NOMO-1 (cell line): ENCODE results near the gene CPNE8.
A peak's percentile ranks its signal among the peaks of the same experiment; 100 is the strongest.

Source experiments
- DNase-seq, 2 experiments: peaks; one replicate each; lab custom pipeline; 2025; ENCODE audit not compliant: unreplicated experiment in 2 of 2; lab: John Stamatoyannopoulos, UW

Gene CPNE8

DNA sequence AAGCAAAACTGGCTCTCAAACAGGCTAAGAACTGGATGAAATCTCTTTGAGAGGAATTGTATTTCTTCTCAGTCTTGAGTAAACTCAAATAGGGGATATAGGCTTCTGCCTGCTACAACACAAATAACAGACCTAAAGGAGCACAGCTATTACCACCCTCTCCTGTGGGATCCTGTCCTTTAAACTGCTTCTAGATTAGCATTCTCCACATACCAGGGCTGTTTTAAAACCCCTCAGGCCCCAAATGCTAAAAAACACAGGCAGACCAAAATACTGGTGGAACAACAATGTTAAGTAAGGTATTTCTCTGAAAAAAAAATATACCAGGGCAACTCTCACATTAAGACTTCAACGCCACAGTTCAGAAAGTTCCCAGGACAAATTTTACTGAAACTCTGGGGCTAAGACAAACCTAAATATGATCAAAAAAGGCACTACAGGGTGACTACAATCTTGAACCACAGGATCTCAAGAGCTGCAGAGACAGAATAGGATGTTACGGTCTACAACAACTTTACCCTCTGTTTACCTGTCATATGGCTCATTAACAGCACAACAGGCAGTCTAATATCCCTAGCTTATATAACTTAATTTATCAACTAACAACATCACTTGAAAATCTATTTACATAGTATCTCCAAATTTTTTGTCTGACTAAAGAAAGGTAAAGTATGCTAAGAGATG, 7.2 kb downstream of the CPNE8 start:
- DNase-seq, result no peak

DNA sequence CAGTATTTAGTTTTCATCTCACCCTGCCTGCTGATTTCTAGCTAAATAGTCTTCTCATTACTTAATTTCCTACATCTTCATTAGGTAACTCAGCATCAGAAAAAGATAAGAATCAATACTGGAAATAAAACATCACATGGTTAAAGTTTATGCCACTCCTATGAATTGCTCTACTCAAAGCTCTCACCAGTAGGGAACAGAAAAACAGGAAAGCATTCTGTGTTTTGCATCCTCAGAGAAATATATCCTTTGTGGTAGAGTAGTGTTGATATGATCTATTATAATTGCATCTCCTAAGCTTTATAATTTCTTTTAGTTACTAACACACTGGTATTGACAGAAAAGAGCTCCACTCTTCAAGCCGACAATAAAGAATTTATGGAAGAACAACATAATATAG, 9.9 kb downstream of the CPNE8 start:
- DNase-seq, result no peak

DNA sequence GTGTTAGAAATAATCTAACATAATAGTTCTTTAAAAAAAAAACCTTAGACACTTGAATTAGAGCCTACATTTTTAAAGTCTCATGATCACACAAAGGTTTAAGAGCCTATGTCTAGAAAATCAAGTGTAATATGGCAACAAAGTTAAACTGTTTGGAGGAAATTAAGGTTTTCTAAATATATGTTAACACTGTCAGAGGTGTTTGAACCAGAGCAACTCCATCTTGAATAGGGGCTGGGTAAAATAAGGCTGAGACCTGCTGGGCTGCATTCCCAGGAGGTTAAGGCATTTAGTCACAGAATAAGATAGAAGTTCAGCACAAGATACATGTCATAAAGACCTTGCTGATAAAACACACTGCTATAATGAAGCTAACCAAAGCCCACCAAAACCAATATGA, 12.4 kb downstream of the CPNE8 start:
- no peak for DNase-seq

DNA sequence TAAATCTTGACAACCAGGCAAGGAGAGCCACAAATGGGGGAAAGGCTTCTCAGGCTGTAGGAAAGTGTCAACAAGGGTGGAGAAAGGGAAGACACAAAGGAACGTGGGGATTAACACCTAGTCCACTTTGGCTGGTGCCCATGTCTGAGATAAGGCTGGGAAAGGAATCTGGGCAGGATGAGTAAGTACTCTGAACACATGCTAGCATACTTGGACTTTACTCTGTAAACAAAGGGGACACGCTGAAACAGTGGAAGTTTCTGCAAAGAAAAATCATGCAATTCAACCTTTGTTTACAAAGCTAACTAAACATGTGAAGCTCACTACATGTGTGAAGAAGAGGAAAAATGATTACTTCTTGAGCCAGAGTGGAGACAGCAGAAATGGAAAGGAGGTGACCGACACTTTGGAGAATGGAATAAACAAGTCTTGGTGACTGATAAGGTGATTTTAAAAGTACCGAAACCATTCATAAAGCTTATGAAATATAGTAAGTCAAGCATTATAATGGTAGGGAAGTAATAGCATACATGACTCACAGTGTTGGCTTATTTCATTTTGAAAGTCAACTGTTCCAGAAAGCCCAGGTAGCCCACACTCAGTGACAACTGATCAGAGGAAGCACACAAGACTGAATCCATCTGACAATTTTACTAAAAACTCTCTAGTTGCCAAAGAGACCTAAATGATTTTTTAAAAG, 13.2 kb downstream of the CPNE8 start:
- DNase-seq, result peak in 1 of 2 experiments; percentile 67

DNA sequence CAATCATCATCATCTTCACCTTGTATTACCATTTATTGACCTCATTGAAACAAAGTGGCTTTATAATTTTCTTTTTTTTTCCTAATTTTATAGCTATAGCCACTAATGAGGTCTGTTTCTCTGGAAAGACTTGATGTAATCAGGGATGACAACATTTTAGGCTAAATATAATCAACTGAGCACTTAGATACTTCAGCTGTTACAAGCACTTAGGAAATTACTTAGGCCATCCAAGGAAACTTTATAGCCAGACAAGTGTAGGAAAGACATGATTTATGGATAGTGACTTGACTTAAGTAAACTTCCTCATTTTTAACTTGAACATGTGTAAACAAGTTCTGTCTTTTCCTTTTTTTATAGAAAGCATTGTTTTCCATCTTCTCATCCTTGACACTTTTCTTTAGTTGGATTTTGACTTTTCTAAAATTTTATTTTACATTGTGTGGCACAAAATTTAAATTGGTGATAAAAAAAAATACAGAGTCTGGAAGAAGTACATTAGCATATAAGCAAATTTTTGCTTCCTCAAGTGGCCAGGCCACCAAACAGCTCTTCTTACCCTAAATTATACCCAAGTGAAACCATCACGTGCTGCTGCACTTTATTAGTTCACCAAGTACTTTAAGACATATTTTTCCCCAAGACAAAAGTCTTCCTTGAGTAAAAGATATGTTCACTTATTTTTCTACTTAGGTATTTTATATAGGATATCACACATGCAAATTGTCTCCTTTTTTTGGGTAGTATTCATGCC, 15.1 kb downstream of the CPNE8 start:
- peak; percentile 72 to 82 for DNase-seq

DNA sequence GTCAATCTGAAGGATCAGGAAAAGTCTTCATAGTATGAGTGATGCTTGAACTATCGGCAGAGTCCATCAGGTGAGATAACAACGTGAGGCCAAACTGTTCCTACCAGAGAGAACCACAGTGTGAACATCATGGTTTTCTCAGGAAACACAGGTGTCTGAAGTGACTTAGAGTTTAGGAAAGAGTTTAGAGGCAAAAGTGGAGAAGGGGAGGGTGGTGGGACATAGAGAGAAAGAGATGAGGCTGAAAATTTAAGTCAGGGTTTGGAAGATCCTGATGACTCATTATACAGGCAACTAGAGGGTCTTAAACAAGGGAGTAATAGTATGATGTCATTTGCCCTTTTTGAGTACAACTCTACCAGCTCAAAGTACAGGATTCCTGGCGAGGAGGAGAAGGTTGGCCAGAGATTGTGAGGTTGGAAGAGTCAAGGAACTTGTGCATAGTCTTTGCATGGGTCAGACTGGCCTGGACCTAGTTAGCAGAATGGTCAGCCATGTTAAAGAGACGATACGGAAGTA, 16.0 kb downstream of the CPNE8 start:
- DNase-seq, result no peak

DNA sequence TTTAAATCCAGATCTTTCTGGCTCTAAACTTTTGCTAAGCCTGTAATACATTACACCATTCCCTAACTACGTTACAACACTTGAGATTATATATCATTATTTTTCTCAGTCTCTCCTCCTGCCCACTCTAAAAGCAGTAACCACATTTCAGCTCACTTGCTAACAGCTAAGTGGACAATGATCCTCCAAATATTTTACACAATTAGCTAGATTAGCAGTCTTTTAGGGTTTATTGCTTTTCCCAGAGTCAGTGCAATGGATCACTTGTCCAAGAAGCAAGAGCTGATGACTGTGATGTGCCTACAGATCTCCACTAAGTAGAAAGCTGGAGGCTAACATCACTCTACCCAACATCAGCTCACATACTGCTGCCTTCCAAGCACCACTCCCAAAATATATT, 17.6 kb downstream of the CPNE8 start:
- no peak for DNase-seq

DNA sequence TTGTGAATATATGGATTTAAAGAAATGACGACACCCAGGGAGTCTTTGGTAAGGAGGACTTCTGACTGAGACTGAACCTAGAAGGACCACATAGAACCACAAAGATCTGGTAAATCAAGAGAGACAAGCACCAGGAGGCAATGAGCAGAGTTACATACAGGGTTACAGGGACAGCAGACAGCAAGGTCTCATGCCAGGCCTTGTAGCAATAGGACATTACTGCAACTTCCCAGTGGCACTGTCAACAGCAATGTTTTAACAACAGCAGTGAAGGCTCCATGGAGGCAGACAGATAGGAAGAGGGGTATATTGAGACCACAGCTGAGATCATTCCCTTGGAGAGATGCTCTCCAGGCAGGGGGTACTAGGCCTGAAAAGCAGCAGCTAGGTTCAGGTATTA, 18.5 kb downstream of the CPNE8 start:
- DNase-seq, result no peak

DNA sequence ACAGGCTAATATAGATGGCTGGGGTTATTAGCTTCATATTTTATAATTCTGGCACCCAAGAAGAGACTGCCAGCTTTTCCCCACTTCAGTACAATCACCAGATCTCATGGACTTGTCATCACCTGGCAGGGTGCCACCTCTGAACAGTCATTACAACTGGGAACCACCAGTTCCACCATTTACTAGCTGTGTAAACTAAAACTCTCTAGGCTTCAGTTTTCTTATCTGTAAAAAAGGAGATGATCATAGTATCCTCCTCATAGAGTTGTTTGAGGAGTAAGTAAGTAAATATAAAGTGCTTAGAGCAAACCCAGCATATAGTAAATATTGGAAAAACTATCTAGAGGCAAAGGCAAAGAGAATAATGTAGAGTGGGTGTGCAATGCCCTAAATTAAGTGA, 19.3 kb downstream of the CPNE8 start:
- no peak for DNase-seq

DNA sequence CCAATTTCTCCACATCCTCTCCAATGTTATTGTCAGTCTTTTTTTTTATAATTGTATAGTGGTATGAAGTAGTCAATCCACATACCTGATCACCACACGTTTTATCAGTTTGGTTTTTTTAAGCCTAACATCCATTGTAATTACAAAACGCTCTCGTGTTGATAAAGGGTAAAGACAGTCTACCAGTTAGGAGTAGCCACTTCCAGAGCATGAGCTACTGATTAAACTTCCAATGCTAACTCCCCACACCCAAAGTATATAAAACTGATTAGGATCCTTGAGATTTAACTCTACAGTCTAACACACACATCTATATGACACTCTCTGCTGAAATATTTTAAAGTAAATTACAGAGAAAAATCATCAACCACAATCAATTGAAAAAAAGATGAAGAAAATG, 20.7 kb downstream of the CPNE8 start:
- no peak for DNase-seq

DNA sequence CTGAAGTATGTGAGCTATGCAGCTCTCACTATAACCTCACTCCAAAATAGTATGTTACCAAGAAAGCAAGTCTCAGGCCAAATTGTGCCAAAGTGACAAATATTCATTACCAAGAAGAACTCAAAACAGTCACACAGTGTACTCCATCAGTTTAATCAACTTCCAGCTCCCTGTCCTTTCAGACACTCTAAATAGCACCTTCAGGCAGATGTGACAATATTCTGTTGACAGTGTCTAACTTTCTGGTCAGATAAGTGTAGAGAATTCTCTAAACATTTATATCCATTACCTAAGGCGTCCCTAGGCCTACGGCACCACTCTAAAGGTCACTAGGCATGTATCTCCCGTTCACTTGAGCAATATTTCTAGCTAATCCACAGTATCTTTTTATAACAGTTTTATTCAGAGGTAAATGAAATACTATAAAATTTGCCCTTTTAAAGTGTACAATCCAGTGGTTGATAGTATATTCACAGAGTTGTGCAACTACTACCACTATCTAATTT, 21.7 kb downstream of the CPNE8 start:
- DNase-seq, result no peak

DNA sequence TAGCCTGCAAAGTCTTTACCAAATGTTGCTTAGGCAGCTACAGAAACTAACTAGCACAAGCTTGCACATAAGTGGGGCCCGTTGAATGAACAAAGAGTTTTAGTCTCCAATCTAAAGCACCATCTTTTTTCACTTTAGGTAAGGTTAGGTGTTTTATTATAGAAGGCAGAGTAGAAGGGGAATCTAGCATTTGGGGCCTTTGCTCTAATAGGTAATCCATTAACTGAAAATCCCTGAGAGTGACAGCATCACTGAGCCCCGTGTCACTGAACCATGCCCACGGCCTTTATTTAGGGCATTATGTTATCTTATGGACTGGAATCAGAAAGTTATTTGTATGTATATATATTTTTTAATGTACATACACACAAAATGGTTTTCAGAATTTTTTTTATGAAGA, 25.1 kb downstream of the CPNE8 start:
- DNase-seq, result no peak

DNA sequence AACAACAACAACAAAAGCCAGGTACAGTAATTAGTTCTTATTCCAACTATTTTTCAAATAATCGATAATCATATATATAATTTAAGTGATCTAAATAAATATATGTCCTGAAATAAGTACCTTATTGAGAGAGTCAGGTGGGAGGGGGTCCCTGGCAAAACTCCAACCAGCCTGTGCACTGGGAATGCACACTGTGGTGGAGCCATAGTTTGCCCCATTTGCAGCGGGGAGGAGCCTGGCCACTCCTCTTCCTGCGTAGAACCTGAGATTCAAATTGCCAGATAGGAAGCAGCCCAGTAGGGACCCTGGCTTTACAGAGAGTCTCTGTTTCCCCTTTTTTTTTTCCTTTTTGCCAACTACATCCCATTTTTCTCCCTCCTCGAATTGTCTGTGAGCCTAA, 26.4 kb downstream of the CPNE8 start:
- DNase-seq, result no peak

DNA sequence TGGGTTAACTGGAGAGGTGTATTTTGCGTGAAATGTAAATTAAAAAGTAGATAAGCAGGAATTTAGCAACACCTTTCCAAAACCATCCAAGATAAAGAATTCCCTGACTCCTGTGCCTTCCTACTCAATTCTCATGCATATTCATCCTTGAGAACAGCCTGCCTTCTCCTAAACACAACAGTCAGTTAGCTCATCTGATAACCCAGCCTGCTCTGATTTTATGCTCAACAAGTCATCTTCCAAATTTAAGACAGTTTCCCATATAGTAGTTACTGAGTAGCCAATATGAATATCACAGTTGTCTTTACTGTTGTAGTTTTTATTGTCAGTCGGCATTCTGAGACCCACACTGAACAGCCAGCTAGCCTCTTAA, 27.1 kb downstream of the CPNE8 start:
- DNase-seq, result no peak

DNA sequence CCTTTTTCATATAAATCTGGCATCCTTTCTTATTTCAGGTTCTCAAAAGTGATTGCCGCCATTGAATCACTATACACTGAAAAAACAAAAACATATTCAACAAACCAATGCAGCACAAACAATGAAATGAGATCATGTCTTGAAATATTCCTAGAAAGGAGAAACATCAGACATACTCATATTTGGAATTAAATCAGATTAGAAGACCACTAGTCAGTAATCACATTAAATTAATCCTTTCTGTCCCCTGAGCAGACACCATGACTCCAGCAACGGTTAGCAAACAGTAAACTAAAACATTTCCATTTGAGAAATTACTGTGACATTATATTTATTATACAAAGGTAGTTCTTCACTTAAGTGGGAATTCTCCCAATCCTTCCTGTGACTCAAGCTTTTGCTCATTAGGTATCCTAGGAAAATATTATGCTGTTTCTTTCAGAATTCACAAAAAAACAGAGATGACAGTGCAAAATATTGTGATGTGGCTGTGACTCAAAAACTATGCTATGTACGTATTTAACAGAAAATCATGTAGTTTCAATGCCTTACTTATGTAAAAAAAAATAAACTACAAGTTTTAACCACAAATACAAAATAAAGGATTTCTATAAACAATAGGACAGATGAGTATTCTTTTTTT, 29.7 kb downstream of the CPNE8 start:
- DNase-seq, result no peak

DNA sequence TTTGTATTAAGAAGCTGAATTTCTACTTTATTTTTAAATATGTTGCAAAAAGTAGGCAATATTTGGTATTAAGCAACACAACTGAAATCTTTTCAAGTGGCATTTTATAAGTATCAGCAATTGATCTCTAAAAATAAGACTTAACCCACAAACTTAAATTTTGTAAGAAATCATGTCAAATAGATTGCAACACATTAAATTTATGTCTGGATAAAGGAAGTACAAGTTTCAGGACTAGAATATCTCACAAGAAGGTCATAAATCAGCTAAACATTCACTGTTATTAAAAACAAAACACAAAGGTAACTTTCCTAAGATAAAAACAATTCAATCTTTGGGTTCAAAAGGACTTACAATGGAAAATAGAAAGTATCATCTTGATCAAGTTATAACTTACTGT, 32.8 kb downstream of the CPNE8 start:
- DNase-seq, result peak; percentile 35 to 91

DNA sequence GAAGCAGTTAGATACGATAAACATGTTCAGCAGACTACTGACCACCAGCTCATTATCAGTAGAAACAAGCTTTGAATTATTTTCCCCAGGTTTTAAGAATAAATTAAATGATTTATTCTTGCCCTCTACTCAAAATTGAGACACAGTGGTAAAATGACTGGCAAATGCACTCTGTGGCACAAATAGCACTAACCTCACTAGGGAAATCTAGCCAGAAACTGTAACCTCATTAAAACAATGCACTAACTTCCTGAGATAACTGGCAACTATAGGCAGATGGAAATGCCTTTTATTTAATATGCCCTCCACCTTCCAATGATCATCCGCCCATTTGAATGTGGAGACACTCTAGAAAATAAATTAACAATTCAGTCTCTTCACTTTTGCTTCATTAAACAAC, 33.2 kb downstream of the CPNE8 start:
- peak; percentile 23 to 78 for DNase-seq

DNA sequence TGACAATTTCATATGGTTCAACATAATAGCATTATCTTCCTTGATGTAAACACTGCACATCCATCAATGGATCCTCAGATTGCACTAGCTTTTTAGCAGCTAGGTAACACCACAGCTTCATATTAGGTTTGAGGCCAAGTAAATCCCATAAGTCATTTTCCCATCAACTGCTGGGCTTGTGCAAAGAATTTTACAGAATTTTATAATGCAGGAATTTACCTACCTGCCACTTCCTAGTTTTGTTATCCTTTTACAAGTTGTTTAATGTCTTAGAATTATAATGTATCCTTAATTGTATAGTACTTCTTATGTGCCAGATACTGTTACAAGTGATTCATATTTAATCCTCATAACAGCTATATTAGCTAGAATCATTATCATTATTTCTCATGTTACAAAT, 36.4 kb downstream of the CPNE8 start:
- DNase-seq, result no peak

DNA sequence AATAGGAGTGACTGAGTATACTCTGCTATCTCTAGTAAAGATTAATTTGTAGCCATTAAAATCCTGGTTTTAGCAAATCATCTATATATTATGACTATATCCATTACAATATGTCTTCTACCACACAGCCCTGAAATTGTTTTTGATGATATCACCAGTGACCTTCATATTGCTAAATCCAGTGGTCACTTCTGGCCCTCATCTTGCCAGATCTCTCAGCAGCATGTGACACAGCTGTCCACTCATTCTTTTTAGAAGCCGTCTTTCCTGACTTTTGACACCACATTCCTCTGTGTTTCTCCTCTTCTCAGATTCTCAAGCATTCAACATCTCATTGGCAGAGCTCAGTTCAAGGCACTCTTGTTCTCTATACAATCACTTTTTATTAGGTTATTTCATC, 54.9 kb downstream of the CPNE8 start:
- DNase-seq, result no peak

DNA sequence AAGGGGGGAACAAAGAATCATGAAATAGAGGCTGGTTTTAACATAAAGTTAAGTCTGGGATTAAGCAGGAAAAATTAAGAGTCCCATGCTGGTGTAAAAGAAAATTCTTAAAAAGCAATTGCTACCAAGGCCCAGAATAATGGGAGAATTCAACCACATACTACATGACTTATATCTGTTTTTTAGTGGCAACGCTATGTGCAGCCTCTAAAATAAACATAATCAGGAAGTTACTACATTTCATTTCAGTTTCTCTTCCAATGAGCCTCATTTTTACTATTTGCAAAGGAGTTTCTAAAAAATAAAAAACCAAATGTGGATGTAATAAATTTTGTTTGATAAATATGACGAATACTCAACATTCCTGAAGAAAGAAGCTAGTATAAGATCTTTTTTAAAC, 58.1 kb downstream of the CPNE8 start:
- DNase-seq, result no peak

DNA sequence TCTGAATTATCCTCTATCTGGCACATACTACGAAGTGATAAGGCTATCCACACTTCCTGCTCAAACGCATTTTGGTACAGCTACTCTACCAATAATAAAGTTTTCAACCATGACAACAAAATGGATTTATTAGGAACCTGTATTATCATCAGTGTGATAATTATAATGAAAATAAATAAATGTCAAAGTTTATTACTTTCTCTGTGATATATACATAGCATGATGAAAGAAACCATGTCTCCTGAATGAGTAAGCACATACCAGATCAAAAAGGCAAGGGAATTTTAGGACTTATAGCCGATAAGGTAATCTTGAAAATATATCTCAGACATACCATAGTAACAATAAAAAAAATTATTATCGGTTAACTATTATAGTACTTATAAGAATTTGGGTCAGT, 61.1 kb downstream of the CPNE8 start:
- DNase-seq, result no peak
